ENCODE results near the gene BORCS6. TPM values are rescaled to one million over a fixed set of nuclear protein-coding genes. Genes with fewer than 3 reads are reported as not detected.
A peak's percentile ranks its signal among the peaks of the same experiment; 100 is the strongest.

Gene BORCS6
- total RNA-seq, 2 donors from 2014 or later = 8.3 to 8.7 TPM

GRCh38 chr17:8142887-8143580 lies 46.9 kb downstream of the BORCS6 start:
- no peaks in the 10 kb centered on the region for H3K9me3 ChIP-seq (ENCODE audit: control insufficient read depth, low read length, poor library complexity, severe bottlenecking)
- Mint-ChIP-seq H3K4me3 (peak overlapping the region; percentile 75), H3K27me3 (no peaks in the 10 kb centered on the region), H3K27ac (no peak overlapping the region), H3K36me3 (ENCODE audit: low read depth) (peaks cover 10% of the 10 kb centered on the region), H3K4me1 (peaks cover 24% of the 10 kb centered on the region)
- DNase-seq = no peak
- no peak for ATAC-seq

- H3K36me3 Mint-ChIP-seq (ENCODE audit: low read depth) = peaks cover 10% of the 10 kb centered on the region
- H3K9me3 ChIP-seq (ENCODE audit: control insufficient read depth, low read length, poor library complexity, severe bottlenecking) = no peaks in the 10 kb centered on the region
- H3K27me3 Mint-ChIP-seq = no peaks in the 10 kb centered on the region
- H3K27ac Mint-ChIP-seq = no peak overlapping the region
- DNase-seq (no peak), ATAC-seq (no peak)
- peak overlapping the region; percentile 75 for H3K4me3 Mint-ChIP-seq
- H3K4me1 Mint-ChIP-seq = peaks cover 20% of the 10 kb centered on the region
Observed at GRCh38 chr17:8142158-8142886, 47.7 kb downstream of the BORCS6 start.

- H3K4me1 Mint-ChIP-seq = peaks cover 14% of the 10 kb centered on the region
- no peak overlapping the region for H3K27ac Mint-ChIP-seq
- peaks cover 6% of the 10 kb centered on the region for H3K36me3 Mint-ChIP-seq (ENCODE audit: low read depth)
- DNase-seq (no peak), ATAC-seq (no peak)
- H3K4me3 Mint-ChIP-seq = peak overlapping the region; percentile 75
- no peaks in the 10 kb centered on the region for H3K27me3 Mint-ChIP-seq
- no peaks in the 10 kb centered on the region for H3K9me3 ChIP-seq (ENCODE audit: control insufficient read depth, low read length, poor library complexity, severe bottlenecking)
Observed at GRCh38 chr17:8141741-8142140, 48.2 kb downstream of the BORCS6 start.

- peaks cover 11% of the 10 kb centered on the region for H3K4me1 Mint-ChIP-seq
- H3K27me3 Mint-ChIP-seq = no peaks in the 10 kb centered on the region
- no peak for DNase-seq
- ATAC-seq = no peak
- no peak overlapping the region for H3K27ac Mint-ChIP-seq
- no peak overlapping the region for H3K4me3 Mint-ChIP-seq
- peaks cover under 1% of the 10 kb centered on the region for H3K36me3 Mint-ChIP-seq (ENCODE audit: low read depth)
- H3K9me3 ChIP-seq (ENCODE audit: control insufficient read depth, low read length, poor library complexity, severe bottlenecking) = no peaks in the 10 kb centered on the region
Observed at GRCh38 chr17:8141045-8141444, 48.9 kb downstream of the BORCS6 start.

- Mint-ChIP-seq H3K4me3 (no peak overlapping the region), H3K27ac (no peak overlapping the region), H3K36me3 (ENCODE audit: low read depth) (no peaks in the 10 kb centered on the region), H3K27me3 (no peaks in the 10 kb centered on the region), H3K4me1 (peaks cover 11% of the 10 kb centered on the region)
- DNase-seq (peak in 1 of 3 donors; percentile 12), ATAC-seq (no peak)
- H3K9me3 ChIP-seq (ENCODE audit: control insufficient read depth, low read length, poor library complexity, severe bottlenecking) = no peaks in the 10 kb centered on the region
Observed at GRCh38 chr17:8140065-8141029, 49.6 kb downstream of the BORCS6 start.

- H3K4me3 Mint-ChIP-seq = no peak overlapping the region
- peaks cover 8% of the 10 kb centered on the region for H3K4me1 Mint-ChIP-seq
- no peaks in the 10 kb centered on the region for H3K9me3 ChIP-seq (ENCODE audit: control insufficient read depth, low read length, poor library complexity, severe bottlenecking)
- H3K36me3 Mint-ChIP-seq (ENCODE audit: low read depth) = no peaks in the 10 kb centered on the region
- ATAC-seq (peak; percentile 85), DNase-seq (peak; percentile 85 to 92 (median 86))
- no peak overlapping the region for H3K27ac Mint-ChIP-seq
- no peaks in the 10 kb centered on the region for H3K27me3 Mint-ChIP-seq
Observed at GRCh38 chr17:8138672-8139371, 51.2 kb downstream of the BORCS6 start.

- Mint-ChIP-seq H3K27me3 (no peaks in the 10 kb centered on the region), H3K27ac (no peak overlapping the region), H3K36me3 (ENCODE audit: low read depth) (no peaks in the 10 kb centered on the region), H3K4me3 (no peak overlapping the region), H3K4me1 (peaks cover 5% of the 10 kb centered on the region)
- ATAC-seq = no peak
- DNase-seq = no peak
- H3K9me3 ChIP-seq (ENCODE audit: control insufficient read depth, low read length, poor library complexity, severe bottlenecking) = no peaks in the 10 kb centered on the region
Observed at GRCh38 chr17:8138374-8138671, 51.7 kb downstream of the BORCS6 start.

Other genes with a start within 250 kb of the BORCS6 start
- under 1 TPM in 1 of 2 donors, not detected in 1; 0.08 TPM for gene GUCY2D, start 187.6 kb downstream of the BORCS6 start, total RNA-seq
- gene ALOX15B, start 151.1 kb downstream of the BORCS6 start, total RNA-seq = not detected
- not detected for gene ALOX12B, start 102.5 kb downstream of the BORCS6 start, total RNA-seq
- gene ALOXE3, start 71.7 kb downstream of the BORCS6 start, total RNA-seq = not detected
- not detected for gene HES7, start 66.1 kb downstream of the BORCS6 start, total RNA-seq
- gene PER1, start 37.8 kb downstream of the BORCS6 start, total RNA-seq = 1,000 to 10,000 TPM; 1,926 to 2,038 TPM
- 100 to 1,000 TPM; 209 to 252 TPM for gene VAMP2, start 27.2 kb downstream of the BORCS6 start, total RNA-seq
- 10 to 100 TPM; 33.0 to 33.9 TPM for gene TMEM107, start 13.8 kb downstream of the BORCS6 start, total RNA-seq
- gene AURKB, start 20.4 kb upstream of the BORCS6 start, total RNA-seq = 1 to 10 TPM; 2.2 to 2.5 TPM
- 100 to 1,000 TPM; 218 TPM for gene CTC1, start 57.9 kb upstream of the BORCS6 start, total RNA-seq
- gene PFAS, start 59.1 kb upstream of the BORCS6 start, total RNA-seq = 10 to 100 TPM; 21.1 to 27.0 TPM
- gene RANGRF, start 98.5 kb upstream of the BORCS6 start, total RNA-seq = 10 to 100 TPM; 27.0 to 36.2 TPM
- 1 to 10 TPM; 8.3 to 8.7 TPM for gene SLC25A35, start 105.2 kb upstream of the BORCS6 start, total RNA-seq
- not detected for gene ARHGEF15, start 120.1 kb upstream of the BORCS6 start, total RNA-seq
- not detected for gene ODF4, start 149.7 kb upstream of the BORCS6 start, total RNA-seq
- 1,000 to 10,000 TPM; 2,731 to 2,885 TPM for gene RPL26, start 193.0 kb upstream of the BORCS6 start, total RNA-seq
- under 1 TPM; 0.52 to 0.62 TPM for gene RNF222, start 207.6 kb upstream of the BORCS6 start, total RNA-seq
- gene NDEL1, start 245.7 kb upstream of the BORCS6 start, total RNA-seq = 100 to 1,000 TPM; 259 to 267 TPM

Measured in T-helper 17 cell (primary cell).